ENCODE results near the gene ODAD3.
"Not testable (repeated sequence)": the region's sequence is repeated elsewhere in the genome, so short reads cannot be mapped to it uniquely, and the experiment has no call there.

Gene ODAD3

DNA sequence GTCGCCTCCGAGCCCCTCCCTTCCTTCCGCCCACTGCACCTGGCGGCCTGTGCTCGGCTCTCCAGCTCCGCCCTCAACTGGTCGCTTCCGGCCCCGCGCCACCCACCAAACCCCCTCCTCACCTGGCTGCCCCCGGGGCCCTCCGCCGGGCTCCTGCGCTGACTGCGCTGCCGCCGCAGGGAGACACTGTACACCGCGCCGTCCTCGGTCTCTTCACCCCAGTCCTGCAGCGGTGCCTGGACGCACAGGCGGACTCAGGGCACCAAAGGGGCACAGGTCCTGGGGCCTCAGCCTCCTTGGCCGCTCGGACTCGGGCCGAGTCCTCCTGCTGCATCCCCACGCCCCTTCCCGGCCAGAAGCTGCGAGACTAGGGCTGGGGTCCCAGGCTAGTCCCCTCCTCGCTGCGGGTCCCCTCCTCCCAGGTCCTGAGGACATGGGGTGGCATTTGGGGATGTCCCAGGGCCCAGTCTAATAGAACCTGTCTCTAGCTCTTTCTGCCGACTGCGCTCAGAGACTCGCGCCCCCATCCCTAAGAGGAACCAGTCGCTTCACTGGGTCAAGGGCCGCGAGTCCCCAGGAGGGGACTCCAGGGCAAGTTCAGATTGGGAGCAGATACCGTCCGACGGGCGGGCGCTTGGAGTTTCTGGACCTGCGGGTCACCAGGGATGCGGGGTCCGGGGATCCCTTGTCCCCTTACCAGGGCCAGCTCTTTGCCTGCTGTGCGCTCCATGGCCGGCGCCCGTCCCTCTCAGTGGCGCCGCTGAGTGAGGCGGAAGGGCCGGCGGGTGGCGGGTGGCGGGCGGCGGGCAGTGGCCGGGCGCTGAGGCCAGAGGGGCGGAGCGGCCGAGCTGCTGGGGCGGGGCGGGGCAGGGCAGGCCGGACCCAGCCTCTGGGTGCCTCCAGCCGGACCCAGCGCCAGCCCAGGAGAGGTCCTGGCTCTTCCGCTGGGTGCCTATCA lies 16.1 kb downstream of the ODAD3 start, which contains the start of gene RGL3:
TSS of gene RGL3 (minus strand) at position 766 of the 958 bp plus-strand sequence. CDS start at position 730, 36 bp downstream.
- Histone ChIP-seq H3K9me3 (ENCODE audit: control insufficient read depth, low read length) (peaks cover 7% of the 10 kb centered on the region), H3K27ac (ENCODE audit: low read depth, low read length, severe bottlenecking) (no peak within 1 kb of the TSS), H3K4me3 (ENCODE audit: extremely low read depth, insufficient read depth, low read length, poor library complexity, severe bottlenecking) (peak within 1 kb of the TSS; percentile 33), H3K36me3 (ENCODE audit: control insufficient read depth, insufficient read depth, low read length) (no peaks in the 10 kb centered on the region), H3K4me1 (ENCODE audit: control insufficient read depth, insufficient read depth, low read length, poor library complexity, severe bottlenecking) (peaks cover 12% of the 10 kb centered on the region)
- WGBS, 2 experiments (ENCODE audit: insufficient coverage in 2 of 2): 1% methylated on average over 52 to 59 of the region's 72 CpGs

DNA sequence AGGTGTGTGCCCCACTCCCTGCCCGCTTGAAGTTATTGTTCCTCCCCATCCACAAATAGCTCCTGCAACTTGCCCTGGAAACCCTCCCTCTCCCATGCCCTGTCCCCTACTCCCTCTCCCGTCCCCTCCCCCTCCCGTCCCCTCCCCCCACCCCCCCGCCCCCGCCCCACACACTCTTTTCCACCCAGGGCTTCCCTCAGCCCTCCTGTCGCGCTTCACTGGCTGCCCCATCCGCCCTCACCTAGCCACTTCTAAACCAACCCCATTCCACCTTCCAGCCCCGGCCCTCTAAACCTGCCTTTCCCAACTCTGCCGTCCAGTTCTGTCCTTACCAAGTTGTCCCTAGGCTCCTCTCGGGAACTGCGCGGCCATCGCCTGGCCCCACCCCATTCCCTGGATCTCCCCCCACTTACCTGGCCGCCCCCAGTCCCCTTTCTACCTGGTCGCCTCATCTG lies 16.8 kb downstream of the ODAD3 start:
- Histone ChIP-seq H3K9me3 (ENCODE audit: control insufficient read depth, low read length) (peaks cover 7% of the 10 kb centered on the region), H3K36me3 (ENCODE audit: control insufficient read depth, insufficient read depth, low read length) (no peaks in the 10 kb centered on the region), H3K4me3 (ENCODE audit: extremely low read depth, insufficient read depth, low read length, poor library complexity, severe bottlenecking) (peak overlapping the region; percentile 33), H3K27ac (ENCODE audit: low read depth, low read length, severe bottlenecking) (no peak overlapping the region), H3K4me1 (ENCODE audit: control insufficient read depth, insufficient read depth, low read length, poor library complexity, severe bottlenecking) (peaks cover 12% of the 10 kb centered on the region)
- 0 to 3% methylated on average over 9 to 12 of the region's 16 CpGs for WGBS, 2 experiments (ENCODE audit: insufficient coverage in 2 of 2)

DNA sequence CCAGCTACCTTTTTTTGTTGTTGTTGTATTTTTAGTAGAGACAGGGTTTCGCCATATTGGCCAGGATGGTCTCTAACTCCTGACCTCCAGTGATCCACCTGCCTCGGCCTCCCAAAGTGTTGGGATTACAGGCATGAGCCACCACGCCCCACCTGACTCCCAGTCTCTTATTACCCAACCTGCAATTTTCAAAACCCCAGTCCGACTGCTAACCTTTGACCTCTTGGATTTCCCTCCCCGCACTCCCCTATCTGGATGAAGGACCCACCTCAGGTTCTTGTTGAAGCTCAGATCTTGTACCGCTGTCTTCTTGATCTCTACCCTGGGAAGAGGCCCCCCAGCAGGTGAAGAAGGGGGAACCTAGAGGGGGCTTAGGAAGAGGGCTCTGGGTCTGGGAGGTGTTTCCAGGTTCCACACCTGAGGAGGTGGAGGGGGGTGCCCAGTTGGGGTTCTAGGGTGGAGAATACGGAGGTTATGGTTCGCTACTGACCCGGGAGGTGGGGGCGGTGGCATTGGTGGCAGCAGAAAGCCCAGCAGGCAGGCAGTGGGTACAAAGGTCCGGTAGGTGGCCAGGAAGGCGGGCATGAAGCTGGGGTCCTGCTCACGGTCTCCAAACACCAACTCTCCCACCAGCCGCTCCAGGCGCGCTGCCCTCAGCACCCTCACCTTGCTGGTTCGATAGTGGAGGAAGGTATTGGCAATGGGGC lies 18.4 kb downstream of the ODAD3 start:
- no peak overlapping the region for H3K27ac ChIP-seq (ENCODE audit: low read depth, low read length, severe bottlenecking)
- 89% methylated on average over 8 to 10 of the region's 17 CpGs for WGBS, 2 experiments (ENCODE audit: insufficient coverage in 2 of 2)
- peaks cover 12% of the 10 kb centered on the region for H3K4me1 ChIP-seq (ENCODE audit: control insufficient read depth, insufficient read depth, low read length, poor library complexity, severe bottlenecking)
- H3K36me3 ChIP-seq (ENCODE audit: control insufficient read depth, insufficient read depth, low read length): no peaks in the 10 kb centered on the region
- peaks cover under 1% of the 10 kb centered on the region for H3K9me3 ChIP-seq (ENCODE audit: control insufficient read depth, low read length)
- H3K4me3 ChIP-seq (ENCODE audit: extremely low read depth, insufficient read depth, low read length, poor library complexity, severe bottlenecking): no peak overlapping the region

DNA sequence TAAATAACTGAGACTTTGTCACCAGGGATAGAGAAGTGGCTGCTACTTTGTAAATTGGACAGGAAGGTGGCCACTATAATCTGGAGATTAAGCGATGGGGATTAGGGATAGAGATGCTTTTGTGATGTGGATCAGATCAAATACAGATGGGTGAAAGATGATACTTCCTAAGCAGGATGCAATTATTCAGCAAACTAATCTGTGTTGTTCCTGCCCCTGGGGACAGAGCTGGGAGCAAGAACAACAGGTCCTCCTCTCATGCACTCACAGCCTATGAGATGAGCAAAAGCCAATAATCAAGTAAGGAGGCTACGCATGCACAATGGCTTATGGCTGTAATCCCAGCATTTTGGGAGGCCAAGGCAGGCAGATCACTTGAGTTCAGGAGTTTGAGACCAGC lies 20.4 kb downstream of the ODAD3 start:
- H3K4me3 ChIP-seq (ENCODE audit: extremely low read depth, insufficient read depth, low read length, poor library complexity, severe bottlenecking): no peak overlapping the region
- H3K36me3 ChIP-seq (ENCODE audit: control insufficient read depth, insufficient read depth, low read length): no peaks in the 10 kb centered on the region
- no peaks in the 10 kb centered on the region for H3K9me3 ChIP-seq (ENCODE audit: control insufficient read depth, low read length)
- H3K4me1 ChIP-seq (ENCODE audit: control insufficient read depth, insufficient read depth, low read length, poor library complexity, severe bottlenecking): peaks cover 4% of the 10 kb centered on the region
- no peak overlapping the region for H3K27ac ChIP-seq (ENCODE audit: low read depth, low read length, severe bottlenecking)
- WGBS, 2 experiments (ENCODE audit: insufficient coverage in 2 of 2): 91 to 100% methylated on average over 1 to 2 of the region's 2 CpGs

DNA sequence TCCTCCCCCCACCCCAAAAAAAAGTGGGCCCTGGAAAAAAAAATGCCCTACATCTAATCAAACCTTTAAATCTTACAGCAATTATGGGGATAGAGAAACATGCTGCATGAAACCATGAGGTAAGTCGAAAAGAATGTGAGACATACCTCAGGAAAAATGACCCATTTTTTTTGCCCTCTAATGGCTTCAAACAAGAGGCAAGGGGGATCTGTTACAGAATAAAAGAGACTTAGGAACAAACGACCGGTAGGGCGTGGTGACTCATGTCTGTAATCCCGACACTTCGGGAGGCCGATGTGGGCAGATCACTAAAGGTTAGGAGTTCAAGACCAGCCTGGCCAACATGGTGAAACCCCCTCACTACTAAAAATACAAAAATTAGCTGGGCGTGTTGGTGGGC lies 24.2 kb downstream of the ODAD3 start:
- Histone ChIP-seq H3K4me1 (ENCODE audit: control insufficient read depth, insufficient read depth, low read length, poor library complexity, severe bottlenecking) (no peaks in the 10 kb centered on the region), H3K27ac (ENCODE audit: low read depth, low read length, severe bottlenecking) (no peak overlapping the region)
- whole genome bisulfite sequencing, 2 experiments (ENCODE audit: insufficient coverage in 2 of 2): 64 to 82% methylated on average over 1 to 7 of the region's 8 CpGs

DNA sequence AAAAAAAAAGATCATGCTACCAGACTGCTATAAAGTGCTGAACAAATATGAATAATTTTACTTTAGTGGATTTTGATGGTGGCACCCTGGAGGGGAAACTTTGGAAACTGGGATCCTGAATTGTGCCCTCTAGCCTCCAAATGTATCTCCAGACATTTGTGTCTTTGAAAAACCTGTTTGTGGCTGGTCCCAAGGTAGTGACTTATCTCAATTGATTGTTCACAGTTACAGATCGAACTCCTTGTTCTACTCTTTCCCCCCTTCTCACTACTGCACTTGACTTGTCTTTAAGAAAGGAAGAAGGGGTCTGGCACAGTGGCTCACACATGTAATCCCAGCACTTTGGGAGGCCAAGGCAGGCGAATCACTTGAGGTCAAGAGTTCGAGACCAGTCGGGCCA lies 26.3 kb downstream of the ODAD3 start:
- Histone ChIP-seq H3K36me3 (ENCODE audit: control insufficient read depth, insufficient read depth, low read length) (no peaks in the 10 kb centered on the region), H3K27ac (ENCODE audit: low read depth, low read length, severe bottlenecking) (no peak overlapping the region), H3K9me3 (ENCODE audit: control insufficient read depth, low read length) (no peaks in the 10 kb centered on the region), H3K4me1 (ENCODE audit: control insufficient read depth, insufficient read depth, low read length, poor library complexity, severe bottlenecking) (no peaks in the 10 kb centered on the region), H3K4me3 (ENCODE audit: extremely low read depth, insufficient read depth, low read length, poor library complexity, severe bottlenecking) (no peak overlapping the region)
- WGBS, 2 experiments (ENCODE audit: insufficient coverage in 2 of 2): 86 to 90% methylated on average over 2 to 3 of the region's 4 CpGs

More for the DNA sequence above, 24.2 kb downstream of the ODAD3 start:
- Histone ChIP-seq H3K4me3 (ENCODE audit: extremely low read depth, insufficient read depth, low read length, poor library complexity, severe bottlenecking) (no peak overlapping the region), H3K36me3 (ENCODE audit: control insufficient read depth, insufficient read depth, low read length) (no peaks in the 10 kb centered on the region), H3K9me3 (ENCODE audit: control insufficient read depth, low read length) (no peaks in the 10 kb centered on the region)

DNA sequence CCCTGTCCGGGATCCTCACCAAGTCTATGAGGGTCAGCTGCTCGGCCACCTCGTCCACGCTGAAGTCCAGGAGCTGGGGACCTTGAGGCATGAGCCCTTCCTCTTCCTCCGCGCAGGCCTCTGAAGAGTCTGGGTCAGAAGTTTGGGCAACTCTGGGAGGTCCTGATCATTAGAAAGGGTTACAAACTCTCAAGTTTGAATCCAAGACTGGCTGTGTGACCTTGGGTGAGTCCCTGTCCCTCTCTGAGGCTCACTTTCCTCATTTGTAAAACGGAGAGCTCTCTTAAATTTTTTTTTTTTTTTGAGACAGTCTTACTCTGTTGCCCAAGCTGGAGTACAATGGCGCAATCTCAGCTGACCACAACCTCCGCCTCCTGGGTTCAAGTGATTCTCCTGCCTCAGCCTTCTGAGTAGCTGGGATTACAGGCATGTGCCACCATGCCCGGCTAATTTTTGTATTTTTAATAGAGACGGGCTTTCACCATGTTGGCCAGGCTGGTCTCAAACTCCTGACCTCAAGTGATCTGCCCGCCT lies 28.2 kb downstream of the ODAD3 start:
- not testable (repeated sequence) for H3K4me3 ChIP-seq (ENCODE audit: extremely low read depth, insufficient read depth, low read length, poor library complexity, severe bottlenecking); H3K27ac ChIP-seq (ENCODE audit: low read depth, low read length, severe bottlenecking); H3K9me3 ChIP-seq (ENCODE audit: control insufficient read depth, low read length); H3K4me1 ChIP-seq (ENCODE audit: control insufficient read depth, insufficient read depth, low read length, poor library complexity, severe bottlenecking); H3K36me3 ChIP-seq (ENCODE audit: control insufficient read depth, insufficient read depth, low read length)
- WGBS, 2 experiments (ENCODE audit: insufficient coverage in 2 of 2): 66 to 91% methylated on average over 10 to 11 of the region's 12 CpGs

DNA sequence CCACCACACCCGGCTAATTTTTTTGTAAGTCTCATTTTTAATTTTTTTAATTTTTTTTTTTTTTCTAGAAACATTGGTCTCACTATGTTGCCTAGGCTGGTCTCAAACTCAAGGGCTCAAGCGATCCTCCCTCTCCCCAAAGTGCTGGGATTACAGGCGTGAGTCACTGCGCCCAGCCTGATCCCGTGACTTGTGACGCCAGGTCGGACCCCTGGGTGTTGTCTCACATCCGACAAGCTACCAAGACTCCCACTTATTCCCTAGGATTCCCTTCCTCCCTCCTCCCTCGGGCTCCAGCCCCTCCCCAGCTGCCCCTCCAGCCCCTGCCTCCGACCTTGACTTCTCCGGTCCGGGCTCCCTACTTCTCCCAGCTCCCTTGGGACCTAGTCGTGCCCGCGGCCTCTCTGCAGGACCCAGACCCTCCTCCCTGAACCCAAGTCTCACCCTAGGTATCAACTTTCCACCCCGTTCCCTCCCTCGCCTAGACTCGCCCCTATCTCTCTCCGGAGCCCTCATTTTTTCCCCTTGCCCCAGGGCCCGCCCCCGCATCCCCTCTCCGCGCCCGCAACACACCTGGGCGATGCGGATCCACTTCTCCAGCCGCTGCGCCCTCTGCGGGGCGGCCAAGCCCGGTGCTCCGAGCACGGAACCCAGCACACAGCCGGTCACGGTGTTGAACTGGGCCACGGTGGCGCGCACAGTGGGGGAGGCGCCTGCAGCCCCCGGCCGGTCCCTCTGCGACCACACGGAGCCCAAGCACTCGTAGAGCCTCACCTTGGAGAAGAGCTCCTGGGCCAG lies 28.9 kb downstream of the ODAD3 start:
- H3K4me1 ChIP-seq (ENCODE audit: control insufficient read depth, insufficient read depth, low read length, poor library complexity, severe bottlenecking): no peaks in the 10 kb centered on the region
- no peaks in the 10 kb centered on the region for H3K36me3 ChIP-seq (ENCODE audit: control insufficient read depth, insufficient read depth, low read length)
- H3K9me3 ChIP-seq (ENCODE audit: control insufficient read depth, low read length): no peaks in the 10 kb centered on the region
- no peak overlapping the region for H3K27ac ChIP-seq (ENCODE audit: low read depth, low read length, severe bottlenecking)
- H3K4me3 ChIP-seq (ENCODE audit: extremely low read depth, insufficient read depth, low read length, poor library complexity, severe bottlenecking): no peak overlapping the region
- 34 to 46% methylated on average over 27 to 43 of the region's 44 CpGs for WGBS, 2 experiments (ENCODE audit: insufficient coverage in 2 of 2)

DNA sequence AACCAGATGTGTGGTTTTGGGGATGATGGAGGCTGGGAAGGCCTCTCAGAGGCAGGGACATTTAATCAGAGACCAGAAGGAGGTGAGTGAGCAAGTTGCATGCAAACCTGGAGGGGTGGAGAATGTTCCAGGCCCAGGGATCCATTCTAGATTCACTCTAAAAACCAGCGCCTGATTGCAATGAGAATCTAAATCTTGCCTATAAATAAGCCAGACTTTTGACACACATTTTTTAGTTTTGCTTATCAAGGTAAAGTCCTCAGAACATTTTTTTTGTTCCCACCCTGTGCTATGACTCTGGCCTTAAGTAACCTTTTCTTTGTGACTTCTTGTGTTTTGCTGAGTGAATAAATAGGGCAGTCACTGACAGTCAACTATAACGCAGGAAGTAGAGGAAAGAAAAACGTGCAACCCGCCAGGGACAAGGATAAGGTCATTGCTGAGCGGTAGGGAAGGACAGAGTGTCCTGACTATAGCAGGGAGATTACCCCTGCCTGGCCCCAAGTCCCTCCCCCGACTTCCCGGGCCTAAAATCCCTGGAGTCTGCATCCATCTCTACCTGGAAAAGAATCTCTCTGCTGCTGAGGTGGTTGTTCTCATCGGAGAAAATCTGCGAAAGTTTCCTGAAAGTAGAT lies 30.2 kb downstream of the ODAD3 start:
- 74 to 85% methylated on average over 8 to 9 of the region's 9 CpGs for WGBS, 2 experiments (ENCODE audit: insufficient coverage in 2 of 2)
- Histone ChIP-seq H3K9me3 (ENCODE audit: control insufficient read depth, low read length) (no peaks in the 10 kb centered on the region), H3K4me1 (ENCODE audit: control insufficient read depth, insufficient read depth, low read length, poor library complexity, severe bottlenecking) (no peaks in the 10 kb centered on the region), H3K27ac (ENCODE audit: low read depth, low read length, severe bottlenecking) (no peak overlapping the region), H3K36me3 (ENCODE audit: control insufficient read depth, insufficient read depth, low read length) (no peaks in the 10 kb centered on the region), H3K4me3 (ENCODE audit: extremely low read depth, insufficient read depth, low read length, poor library complexity, severe bottlenecking) (no peak overlapping the region)
